HepG2 (cell line): ENCODE data around the gene MAP2K6. TPM values are rescaled to one million over a fixed set of nuclear protein-coding genes. Genes with fewer than 3 reads are reported as not detected.

Experiments used
- ATF7 ChIP-seq, 2 experiments: fragments of 450-650 bp in 1 of 2; sonication (generic) in 1 of 2; formaldehyde crosslinking in 1 of 2; IDR thresholded peaks; 2 replicates each; pipeline versions ENCODE4 v1.4.0 to v1.6.1; 2016 to 2020; ENCODE audit warnings: antibody characterized with exemption in 1 of 2, mild to moderate bottlenecking in 1 of 2, missing genetic modification reagents in 1 of 2
- BORCS8-MEF2B ChIP-seq: sonication (generic); formaldehyde crosslinking; IDR thresholded peaks from 2 replicates; pipeline ENCODE4 v1.8.0; 2022; ENCODE audit warnings: mild to moderate bottlenecking, missing genetic modification reagents
- KDM5B ChIP-seq: sonication (generic); formaldehyde crosslinking; IDR thresholded peaks from 2 replicates; pipeline ENCODE4 v1.4.0; 2020; ENCODE audit warnings: missing genetic modification reagents, mild to moderate bottlenecking, borderline replicate concordance
- MED8 ChIP-seq: sonication (generic); formaldehyde crosslinking; IDR thresholded peaks from 2 replicates; pipeline ENCODE4 v1.8.1; 2023; ENCODE audit warnings: mild to moderate bottlenecking, missing genetic modification reagents; ENCODE audit not compliant: insufficient replicate concordance
- NR1H2 ChIP-seq: sonication (generic); formaldehyde crosslinking; IDR thresholded peaks from 2 replicates; pipeline ENCODE4 v1.8.1; 2022; ENCODE audit warnings: low read depth, missing genetic modification reagents, borderline replicate concordance
- NR2F1 ChIP-seq, 2 experiments: fragments of 450-650 bp in 1 of 2; formaldehyde crosslinking in 1 of 2; IDR thresholded peaks; 2 replicates each; pipeline versions ENCODE4 v1.5.0 to v1.6.1; 2016 to 2020; ENCODE audit warnings: mild to moderate bottlenecking in 1 of 2, missing compliant biosample characterization in 1 of 2, missing genetic modification reagents in 1 of 2, moderate library complexity in 1 of 2
- SOX13 ChIP-seq, 3 experiments: fragments of 450-650 bp in 1 of 3; sonication (generic) in 1 of 3; formaldehyde crosslinking in 1 of 3; IDR thresholded peaks in 2 of 3; conservative IDR thresholded peaks in 1 of 3; 2 replicates each; pipeline versions ENCODE4 v1.5.0 to v1.6.1; 2016 to 2020; ENCODE audit warnings: antibody characterized with exemption in 1 of 3, mild to moderate bottlenecking in 1 of 3, missing compliant biosample characterization in 1 of 3, missing genetic modification reagents in 1 of 3, moderate library complexity in 1 of 3
- SRY ChIP-seq: sonication (generic); formaldehyde crosslinking; IDR thresholded peaks from 2 replicates; pipeline ENCODE4 v1.8.0; 2022; ENCODE audit warnings: mild to moderate bottlenecking, missing genetic modification reagents
- TFE3 ChIP-seq: IDR thresholded peaks from 2 replicates; pipeline ENCODE4 v1.6.1; 2016
- THYN1 ChIP-seq: sonication (generic); formaldehyde crosslinking; IDR thresholded peaks from 2 replicates; pipeline ENCODE4 v1.8.1; 2023; ENCODE audit warnings: low read depth, mild to moderate bottlenecking, moderate library complexity, missing genetic modification reagents, borderline replicate concordance
- TIGD3 ChIP-seq: sonication (generic); formaldehyde crosslinking; IDR thresholded peaks from 2 replicates; pipeline ENCODE4 v1.5.1; 2020; ENCODE audit warnings: mild to moderate bottlenecking, missing genetic modification reagents, borderline replicate concordance
- TSC22D2 ChIP-seq: sonication (generic); formaldehyde crosslinking; IDR thresholded peaks from 2 replicates; pipeline ENCODE4 v1.5.1; 2020; ENCODE audit warnings: missing genetic modification reagents, mild to moderate bottlenecking, borderline replicate concordance
- ZNF160 ChIP-seq: sonication (generic); formaldehyde crosslinking; IDR thresholded peaks from 2 replicates; pipeline ENCODE4 v1.8.0; 2022; ENCODE audit warnings: mild to moderate bottlenecking, inconsistent platforms, missing genetic modification reagents
- ZNF24 ChIP-seq: fragments of 450-650 bp; IDR thresholded peaks from 2 replicates; pipeline ENCODE4 v1.6.1; 2017; ENCODE audit warnings: antibody characterized with exemption, mild to moderate bottlenecking
- ZNF550 ChIP-seq: sonication (generic); formaldehyde crosslinking; IDR thresholded peaks from 2 replicates; pipeline ENCODE4 v1.4.0; 2020; ENCODE audit warnings: mild to moderate bottlenecking, missing genetic modification reagents, borderline replicate concordance
- ZNF7 ChIP-seq: IDR thresholded peaks from 2 replicates; pipeline ENCODE4 v1.6.1; 2016; ENCODE audit warnings: missing biosample characterization, missing genetic modification reagents
- polyA plus RNA-seq, 8 experiments: library from polyadenylated mRNA; depleted of rRNA in 3 of 8; stranded (reverse) in 7 of 8; unstranded in 1 of 8; fragments of >200 nt; fragmentation: Illumina TruSeq in 4 of 8; extraction: Trizol in 4 of 8; gene quantifications; 2 replicates each; pipeline versions ENCODE4 v1.2.1 to v1.2.3, GENCODE V29; 2011 to 2016; ENCODE audit warnings: low read depth in 4 of 8, missing spikeins in 1 of 8, mixed read lengths in 1 of 8; ENCODE audit not compliant: insufficient read depth in 1 of 8
- total RNA-seq, 5 experiments: library from RNA; depleted of rRNA; stranded (reverse); fragments of >200 nt; fragmentation: Illumina TruSeq; extraction: Trizol; gene quantifications; 2 replicates each; pipeline ENCODE4 v1.2.3, GENCODE V29; 2016; ENCODE audit warnings: low read depth in 1 of 5
- TF ChIP-seq, protein P1 (sequence below): sonication (generic); formaldehyde crosslinking; IDR thresholded peaks from 2 replicates; pipeline ENCODE4 v1.4.0; 2020; ENCODE audit warnings: missing genetic modification reagents, mild to moderate bottlenecking, borderline replicate concordance
- TF ChIP-seq, protein P2 (sequence below): IDR thresholded peaks from 2 replicates; pipeline ENCODE4 v1.6.1; 2016; ENCODE audit warnings: mild to moderate bottlenecking
- TF ChIP-seq, protein P3 (sequence below): sonication (generic); formaldehyde crosslinking; IDR thresholded peaks from 2 replicates; pipeline ENCODE4 v1.4.0; 2020; ENCODE audit warnings: mild to moderate bottlenecking, missing genetic modification reagents

Gene MAP2K6
- total and polyA plus RNA-seq, 2 of the 13 experiments (the other 11 are each of a cell fraction or from before 2014, with no cell fraction given): 5.1 to 33.6 TPM

GRCh38 chr17:69414408-69415274 lies at the start of gene MAP2K6 (continued):
- TF ChIP-seq THYN1: no peak
- TF ChIP-seq, protein P1, sequence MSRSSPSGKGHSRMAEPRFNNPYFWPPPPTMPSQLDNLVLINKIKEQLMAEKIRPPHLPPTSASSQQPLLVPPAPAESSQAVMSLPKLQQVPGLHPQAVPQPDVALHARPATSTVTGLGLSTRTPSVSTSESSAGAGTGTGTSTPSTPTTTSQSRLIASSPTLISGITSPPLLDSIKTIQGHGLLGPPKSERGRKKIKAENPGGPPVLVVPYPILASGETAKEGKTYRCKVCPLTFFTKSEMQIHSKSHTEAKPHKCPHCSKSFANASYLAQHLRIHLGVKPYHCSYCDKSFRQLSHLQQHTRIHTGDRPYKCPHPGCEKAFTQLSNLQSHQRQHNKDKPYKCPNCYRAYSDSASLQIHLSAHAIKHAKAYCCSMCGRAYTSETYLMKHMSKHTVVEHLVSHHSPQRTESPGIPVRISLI (CRISPR knock-in tag): no peak; the same call in 1 of the 2 replicates
- TF ChIP-seq, protein P2, sequence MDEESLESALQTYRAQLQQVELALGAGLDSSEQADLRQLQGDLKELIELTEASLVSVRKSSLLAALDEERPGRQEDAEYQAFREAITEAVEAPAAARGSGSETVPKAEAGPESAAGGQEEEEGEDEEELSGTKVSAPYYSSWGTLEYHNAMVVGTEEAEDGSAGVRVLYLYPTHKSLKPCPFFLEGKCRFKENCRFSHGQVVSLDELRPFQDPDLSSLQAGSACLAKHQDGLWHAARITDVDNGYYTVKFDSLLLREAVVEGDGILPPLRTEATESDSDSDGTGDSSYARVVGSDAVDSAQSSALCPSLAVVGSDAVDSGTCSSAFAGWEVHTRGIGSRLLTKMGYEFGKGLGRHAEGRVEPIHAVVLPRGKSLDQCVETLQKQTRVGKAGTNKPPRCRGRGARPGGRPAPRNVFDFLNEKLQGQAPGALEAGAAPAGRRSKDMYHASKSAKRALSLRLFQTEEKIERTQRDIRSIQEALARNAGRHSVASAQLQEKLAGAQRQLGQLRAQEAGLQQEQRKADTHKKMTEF (CRISPR knock-in tag): peak; percentile 43
- TF ChIP-seq TIGD3 (CRISPR knock-in tag): no peak
- no peak for TF ChIP-seq SRY (CRISPR knock-in tag)
- TF ChIP-seq KDM5B (CRISPR knock-in tag): peak; percentile 76
- TF ChIP-seq ZNF24: no peak
- TF ChIP-seq, protein P3, sequence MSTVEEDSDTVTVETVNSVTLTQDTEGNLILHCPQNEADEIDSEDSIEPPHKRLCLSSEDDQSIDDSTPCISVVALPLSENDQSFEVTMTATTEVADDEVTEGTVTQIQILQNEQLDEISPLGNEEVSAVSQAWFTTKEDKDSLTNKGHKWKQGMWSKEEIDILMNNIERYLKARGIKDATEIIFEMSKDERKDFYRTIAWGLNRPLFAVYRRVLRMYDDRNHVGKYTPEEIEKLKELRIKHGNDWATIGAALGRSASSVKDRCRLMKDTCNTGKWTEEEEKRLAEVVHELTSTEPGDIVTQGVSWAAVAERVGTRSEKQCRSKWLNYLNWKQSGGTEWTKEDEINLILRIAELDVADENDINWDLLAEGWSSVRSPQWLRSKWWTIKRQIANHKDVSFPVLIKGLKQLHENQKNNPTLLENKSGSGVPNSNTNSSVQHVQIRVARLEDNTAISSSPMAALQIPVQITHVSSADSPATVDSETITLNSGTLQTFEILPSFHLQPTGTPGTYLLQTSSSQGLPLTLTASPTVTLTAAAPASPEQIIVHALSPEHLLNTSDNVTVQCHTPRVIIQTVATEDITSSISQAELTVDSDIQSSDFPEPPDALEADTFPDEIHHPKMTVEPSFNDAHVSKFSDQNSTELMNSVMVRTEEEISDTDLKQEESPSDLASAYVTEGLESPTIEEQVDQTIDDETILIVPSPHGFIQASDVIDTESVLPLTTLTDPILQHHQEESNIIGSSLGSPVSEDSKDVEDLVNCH (CRISPR knock-in tag): no peak
- no peak for TF ChIP-seq TFE3 (CRISPR knock-in tag)
- TF ChIP-seq ZNF550 (CRISPR knock-in tag): no peak
- TF ChIP-seq ZNF7 (CRISPR knock-in tag): no peak
- no peak for TF ChIP-seq SOX13 (IDR thresholded peaks at IDR 0.05)
- TF ChIP-seq SOX13 (CRISPR knock-in tag; conservative IDR thresholded peaks at IDR 0.05 in 1 of 2, IDR thresholded peaks at IDR 0.05 in 1 of 2): peak in 1 of 2 experiments; percentile 27; a peak in 1 of 4 replicates
- TF ChIP-seq MED8 (CRISPR knock-in tag): peak; percentile 47
- TF ChIP-seq NR1H2 (CRISPR knock-in tag): no peak
- no peak for TF ChIP-seq ATF7 (IDR thresholded peaks at IDR 0.05)
- TF ChIP-seq ATF7 (CRISPR knock-in tag; IDR thresholded peaks at IDR 0.05): 0 out of 2 replicates have a peak, but pooled peaks have one; percentile 6
- TF ChIP-seq ZNF160: no peak
- no peak; the same call in 1 of the 2 replicates for TF ChIP-seq TSC22D2 (CRISPR knock-in tag)
- peak; percentile 84 for TF ChIP-seq BORCS8-MEF2B (CRISPR knock-in tag)
- no peak for TF ChIP-seq NR2F1 (CRISPR knock-in tag; IDR thresholded peaks at IDR 0.05)
